H1 (cell line): Measurements from ENCODE around the gene ZNF791. TPM values are rescaled to one million over a fixed set of nuclear protein-coding genes. Genes with fewer than 3 reads are reported as not detected.
A peak's percentile ranks its signal among the peaks of the same experiment; 100 is the strongest.

Experiments used
- CTCF ChIA-PET: fragments of 300-600 bp; sonication (Branson Sonifier 250); formaldehyde crosslinking; loops from one replicate; lab custom pipeline; 2021; ENCODE audit not compliant: partially characterized antibody; lab: Charles Lee
- POLR2A ChIA-PET: fragments of 300-600 bp; sonication (Branson Sonifier 250); formaldehyde crosslinking; loops from one replicate; lab custom pipeline; 2021; ENCODE audit warnings: inconsistent platforms; ENCODE audit not compliant: partially characterized antibody; lab: Charles Lee
- DNase-seq, 2 experiments: peaks; one replicate each; pipeline versions ENCODE4 v3.0.0 to v3.0.0-alpha.2; 2010 to 2022; ENCODE audit warnings: low spot score in 2 of 2, low read depth in 1 of 2, mixed read lengths in 1 of 2
- FAIRE-seq: peaks from 2 replicates; lab custom pipeline; 2011; peaks lifted over from hg19 to GRCh38; lab: Jason Lieb, UNC
- H2AFZ ChIP-seq: 2 replicates; pipeline ENCODE4 v1.8.1; 2012; ENCODE audit warnings: low read length, inconsistent platforms
- H2AK5ac ChIP-seq: 2 replicates; pipeline ENCODE4 v1.6.1; 2013; ENCODE audit warnings: low read depth, low read length
- H2BK120ac ChIP-seq: replicated peaks from 2 replicates; pipeline ENCODE3; 2013; ENCODE audit warnings: low read depth, low read length, inconsistent platforms
- H2BK12ac ChIP-seq: 2 replicates; pipeline ENCODE4 v1.6.1; 2013; ENCODE audit warnings: low read depth, low read length
- H2BK15ac ChIP-seq: 2 replicates; pipeline ENCODE4 v1.6.1; 2013; ENCODE audit warnings: low read length
- H2BK20ac ChIP-seq: 2 replicates; pipeline ENCODE4 v1.6.1; 2013; ENCODE audit warnings: low read length
- H2BK5ac ChIP-seq: 2 replicates; pipeline ENCODE4 v1.6.1; 2013; ENCODE audit warnings: low read depth, low read length
- H3K14ac ChIP-seq: 2 replicates; pipeline ENCODE4 v1.6.1; 2013; ENCODE audit warnings: inconsistent platforms; ENCODE audit not compliant: insufficient read length
- H3K18ac ChIP-seq: 2 replicates; pipeline ENCODE4 v1.6.1; 2013; ENCODE audit warnings: low read length; ENCODE audit errors: extremely low read depth
- H3K23ac ChIP-seq: 2 replicates; pipeline ENCODE4 v1.6.1; 2013; ENCODE audit warnings: inconsistent platforms; ENCODE audit not compliant: insufficient read length
- H3K23me2 ChIP-seq: 2 replicates; pipeline ENCODE4 v1.6.1; 2013; ENCODE audit warnings: low read depth, low read length
- H3K27ac ChIP-seq: 2 replicates; pipeline ENCODE4 v1.6.1; 2011; ENCODE audit warnings: low read depth, low read length, inconsistent platforms
- H3K27me3 ChIP-seq, 4 experiments: replicated peaks in 1 of 4; 1 replicate in 1 of 4; 2 replicates in 3 of 4; pipeline versions ENCODE4 v1.6.1 to v1.8.1; 2011 to 2013; ENCODE audit warnings: low read length in 3 of 4, mild to moderate bottlenecking in 3 of 4, inconsistent platforms in 2 of 4, mixed read lengths in 2 of 4, moderate library complexity in 1 of 4; ENCODE audit not compliant: control insufficient read depth in 3 of 4, insufficient read depth in 3 of 4; ENCODE audit errors: extremely low read depth in 1 of 4
- H3K36me3 ChIP-seq, 4 experiments: 2 replicates each; pipeline versions ENCODE4 v1.6.1 to v1.8.1; 2011 to 2013; ENCODE audit warnings: mild to moderate bottlenecking in 4 of 4, low read length in 3 of 4, moderate library complexity in 2 of 4, control low read depth in 1 of 4, inconsistent platforms in 1 of 4; ENCODE audit not compliant: insufficient read depth in 4 of 4, control insufficient read depth in 2 of 4
- H3K4ac ChIP-seq: replicated peaks from 2 replicates; pipeline ENCODE3; 2013; ENCODE audit warnings: low read length, low read depth, mixed read lengths, inconsistent platforms; ENCODE audit not compliant: insufficient read length
- H3K4me1 ChIP-seq, 4 experiments: replicated peaks in 1 of 4; 1 replicate in 1 of 4; 2 replicates in 3 of 4; pipeline versions ENCODE4 v1.6.1 to v1.8.1; 2011 to 2013; ENCODE audit warnings: low read length in 3 of 4, inconsistent platforms in 2 of 4, mixed read lengths in 1 of 4; ENCODE audit not compliant: insufficient read depth in 4 of 4, control insufficient read depth in 3 of 4
- H3K4me2 ChIP-seq, 2 experiments: 2 replicates each; pipeline versions ENCODE4 v1.6.1 to v1.8.1; 2011 to 2013; ENCODE audit warnings: low read depth in 2 of 2, low read length in 2 of 2, control low read depth in 1 of 2, inconsistent platforms in 1 of 2, mild to moderate bottlenecking in 1 of 2; ENCODE audit not compliant: insufficient read depth in 1 of 2
- H3K4me3 ChIP-seq, 4 experiments: fragments of 200-600, 300-600 bp in 1 of 4; sonication (generic), shearing (Covaris generic), sonication (Bioruptor Twin) in 1 of 4; 2 replicates each; pipeline versions ENCODE4 v1.5.1 to v1.8.1; 2011 to 2016; ENCODE audit warnings: low read length in 4 of 4, low read depth in 3 of 4, control low read depth in 2 of 4, inconsistent platforms in 2 of 4, mild to moderate bottlenecking in 2 of 4, mixed read lengths in 1 of 4, moderate library complexity in 1 of 4; ENCODE audit not compliant: insufficient read depth in 2 of 4; ENCODE audit errors: extremely low read depth in 1 of 4
- H3K56ac ChIP-seq: replicated peaks from 2 replicates; pipeline ENCODE3; 2013; ENCODE audit warnings: low read depth, mild to moderate bottlenecking, mixed read lengths, low read length, inconsistent platforms; ENCODE audit not compliant: insufficient read length
- H3K79me1 ChIP-seq: 2 replicates; pipeline ENCODE4 v1.6.1; 2013; ENCODE audit warnings: low read depth, low read length, control low read depth
- H3K79me2 ChIP-seq, 2 experiments: 2 replicates each; pipeline versions ENCODE4 v1.6.1 to v1.8.1; 2012 to 2013; ENCODE audit warnings: low read length in 2 of 2, mild to moderate bottlenecking in 2 of 2, inconsistent platforms in 1 of 2; ENCODE audit not compliant: insufficient read depth in 2 of 2, control insufficient read depth in 1 of 2
- H3K9ac ChIP-seq, 4 experiments: replicated peaks in 1 of 4; 1 replicate in 1 of 4; 2 replicates in 3 of 4; pipeline versions ENCODE4 v1.6.1 to v1.8.1; 2011 to 2013; ENCODE audit warnings: low read depth in 3 of 4, low read length in 3 of 4, control low read depth in 2 of 4, mild to moderate bottlenecking in 2 of 4, moderate library complexity in 2 of 4, inconsistent platforms in 1 of 4; ENCODE audit errors: extremely low read depth in 1 of 4
- H3K9me3 ChIP-seq, 2 experiments: 2 replicates each; pipeline versions ENCODE4 v1.6.1 to v1.8.1; 2012 to 2013; ENCODE audit warnings: mild to moderate bottlenecking in 2 of 2, moderate library complexity in 2 of 2, control low read depth in 1 of 2, inconsistent platforms in 1 of 2, low read depth in 1 of 2, low read length in 1 of 2, mixed read lengths in 1 of 2; ENCODE audit not compliant: insufficient read depth in 2 of 2
- H4K20me1 ChIP-seq, 2 experiments: replicated peaks in 1 of 2; 2 replicates each; pipeline versions ENCODE3 to v1.8.1; 2011 to 2013; ENCODE audit warnings: inconsistent platforms in 2 of 2, low read length in 2 of 2, mild to moderate bottlenecking in 1 of 2; ENCODE audit not compliant: insufficient read depth in 2 of 2, control insufficient read depth in 1 of 2
- H4K5ac ChIP-seq: 2 replicates; pipeline ENCODE4 v1.6.1; 2013; ENCODE audit warnings: low read length, low read depth, mixed read lengths, inconsistent platforms; ENCODE audit not compliant: insufficient read length
- H4K8ac ChIP-seq: 2 replicates; pipeline ENCODE4 v1.8.0; 2013; ENCODE audit warnings: mild to moderate bottlenecking, moderate library complexity, low read length, inconsistent platforms; ENCODE audit not compliant: insufficient read depth; ENCODE audit errors: extremely low read depth
- H4K91ac ChIP-seq: replicated peaks from 2 replicates; pipeline ENCODE3; 2013; ENCODE audit warnings: low read length, mixed read lengths, inconsistent platforms; ENCODE audit not compliant: insufficient read length
- BRCA1 ChIP-seq: IDR thresholded peaks from 2 replicates; pipeline ENCODE4 v1.6.1; 2012; ENCODE audit warnings: low read depth, low read length, improper control_type of control experiment
- WGBS, 2 experiments: shearing (Covaris generic) in 1 of 2; methylation state at CpG; one replicate each; pipeline versions ENCODE4 v1.1.6 to v1.1.7; 2013 to 2015; ENCODE audit warnings: low lambda C conversion rate in 2 of 2, mixed read lengths in 2 of 2, inconsistent platforms in 1 of 2, low coverage in 1 of 2, missing lambda C conversion rate in 1 of 2; ENCODE audit not compliant: insufficient replicate concordance in 2 of 2, insufficient coverage in 1 of 2, insufficient read length in 1 of 2; ENCODE audit errors: extremely low coverage in 1 of 2, missing lambda C conversion rate in 1 of 2; 5-methylcytosine and 5-hydroxymethylcytosine counted together
- polyA plus RNA-seq, 7 experiments: library from polyadenylated mRNA; depleted of rRNA in 3 of 7; stranded (reverse) in 5 of 7; unstranded in 2 of 7; fragments of >200 nt in 5 of 7; fragments of 200-250 nt in 2 of 7; gene quantifications; 1 replicate in 5 of 7; 2 replicates in 1 of 7; 4 replicates in 1 of 7; pipeline versions ENCODE4 v1.2.1 to v1.2.3, GENCODE V29; 2011 to 2013; ENCODE audit warnings: missing spikeins in 2 of 7, mixed read lengths in 2 of 7
- total RNA-seq: library from RNA; stranded (reverse); fragmentation: NEBNext Ultra II Directional; extraction: Animal tissue kit (Norgen Biotek cat#: 25700); gene quantifications from 2 replicates; pipeline ENCODE4 v1.2.1, GENCODE V29; 2021

The ZNF791 gene
- total and polyA plus RNA-seq, 2 of the 8 experiments (the other 6 are each of a cell fraction or from before 2014, with no cell fraction given), result 4.1 to 18.6 TPM

- WGBS, 2 experiments, result 97% methylated on average over 3 of the region's 4 CpGs; no CpG with 5 or more reads in 1 of the 2 experiments
- Histone ChIP-seq H3K36me3 (peaks cover 0 to 6% (median 6%) of the 10 kb centered on the region in 4 experiments; a peak in 4 of 8 replicates), H3K79me1 (peaks cover 3% of the 10 kb centered on the region; the same call in 1 of the 2 replicates), H3K9me3 (no peaks in the 10 kb centered on the region), H3K79me2 (peaks cover 8 to 73% of the 10 kb centered on the region in 2 experiments), H2BK15ac (no peak overlapping the region), H3K14ac (no peak overlapping the region), H3K56ac (no peak overlapping the region), H2BK5ac (no peak overlapping the region), H3K9ac (no peak overlapping the region), H2AFZ (no peak overlapping the region), H3K4me1 (no peaks in the 10 kb centered on the region), H3K23me2 (no peaks in the 10 kb centered on the region), H3K27ac (no peak overlapping the region), H3K18ac (no peak overlapping the region), H2BK20ac (no peak overlapping the region), H3K4me2 (no peak overlapping the region), H4K5ac (no peak overlapping the region), H4K91ac (no peak overlapping the region), H3K4ac (no peak overlapping the region), H3K27me3 (no peaks in the 10 kb centered on the region), H3K23ac (no peak overlapping the region), H4K20me1 (peaks cover 2 to 4% of the 10 kb centered on the region in 2 experiments), H2BK120ac (no peak overlapping the region), H2AK5ac (no peak overlapping the region), H3K4me3 (no peak overlapping the region), H4K8ac (peak overlapping the region; percentile 68; the same call in 1 of the 2 replicates), H2BK12ac (no peak overlapping the region)
- ChIA-PET POLR2A (interaction anchor here (1.4 kb wide), 1 partner anchor 9 kb away, joined by 4 read pairs; no protein-coding TSS in a partner anchor), CTCF (no interaction called here)
- TF ChIP-seq BRCA1, result no peak
- DNase-seq (no peak), FAIRE-seq (no peak)
Measured at GRCh38 chr19:12617646-12618045, 6.9 kb downstream of the ZNF791 start.
